ENCODE data around the gene BCL11B.

BCL11B gene

GRCh38 chr14:99271951-99272631 lies at the start of gene BCL11B:
Gene BCL11B, minus strand, starts transcription at chr14:99272197. Its CDS starts 979 bp downstream, at chr14:99271218.
- in situ Hi-C loops (cut with MboI; ENCODE audit: low sequenced_read_pairs) = loop anchor here (25.0 kb wide), 1 partner anchor 1135 kb away; no protein-coding TSS in a partner anchor

GRCh38 chr14:99321236-99321925 lies 49.4 kb upstream of the BCL11B start:
- in situ Hi-C loops (cut with MboI; ENCODE audit: low sequenced_read_pairs) = no loop called here

- in situ Hi-C loops (cut with MboI; ENCODE audit: low sequenced_read_pairs) = no loop called here
Observed at GRCh38 chr14:99320621-99321235, 48.7 kb upstream of the BCL11B start.

- in situ Hi-C loops (cut with MboI; ENCODE audit: low sequenced_read_pairs) = no loop called here
Observed at GRCh38 chr14:99320105-99320572, 48.1 kb upstream of the BCL11B start.

GRCh38 chr14:99318959-99319295 lies 46.9 kb upstream of the BCL11B start:
- in situ Hi-C loops (cut with MboI; ENCODE audit: low sequenced_read_pairs) = no loop called here

GRCh38 chr14:99318091-99318958 lies 46.3 kb upstream of the BCL11B start:
- in situ Hi-C loops (cut with MboI; ENCODE audit: low sequenced_read_pairs) = no loop called here

GRCh38 chr14:99317231-99318090 lies 45.5 kb upstream of the BCL11B start:
- in situ Hi-C loops (cut with MboI; ENCODE audit: low sequenced_read_pairs) = no loop called here

- in situ Hi-C loops (cut with MboI; ENCODE audit: low sequenced_read_pairs) = no loop called here
Observed at GRCh38 chr14:99316281-99317163, 44.5 kb upstream of the BCL11B start.

GRCh38 chr14:99315197-99315596 lies 43.2 kb upstream of the BCL11B start:
- in situ Hi-C loops (cut with MboI; ENCODE audit: low sequenced_read_pairs) = no loop called here

- in situ Hi-C loops (cut with MboI; ENCODE audit: low sequenced_read_pairs) = no loop called here
Observed at GRCh38 chr14:99314623-99315022, 42.6 kb upstream of the BCL11B start.

GRCh38 chr14:99313234-99313633 lies 41.2 kb upstream of the BCL11B start:
- in situ Hi-C loops (cut with MboI; ENCODE audit: low sequenced_read_pairs) = no loop called here

- in situ Hi-C loops (cut with MboI; ENCODE audit: low sequenced_read_pairs) = no loop called here
Observed at GRCh38 chr14:99312106-99312505, 40.1 kb upstream of the BCL11B start.

GRCh38 chr14:99309220-99309766 lies 37.3 kb upstream of the BCL11B start:
- in situ Hi-C loops (cut with MboI; ENCODE audit: low sequenced_read_pairs) = no loop called here

- in situ Hi-C loops (cut with MboI; ENCODE audit: low sequenced_read_pairs) = no loop called here
Observed at GRCh38 chr14:99304208-99304607, 32.2 kb upstream of the BCL11B start.

- in situ Hi-C loops (cut with MboI; ENCODE audit: low sequenced_read_pairs) = no loop called here
Observed at GRCh38 chr14:99300190-99300589, 28.2 kb upstream of the BCL11B start.

GRCh38 chr14:99296517-99296916 lies 24.5 kb upstream of the BCL11B start:
- in situ Hi-C loops (cut with MboI; ENCODE audit: low sequenced_read_pairs) = no loop called here

- in situ Hi-C loops (cut with MboI; ENCODE audit: low sequenced_read_pairs) = no loop called here
Observed at GRCh38 chr14:99289394-99290189, 17.6 kb upstream of the BCL11B start.

- in situ Hi-C loops (cut with MboI; ENCODE audit: low sequenced_read_pairs) = no loop called here
Observed at GRCh38 chr14:99288948-99289347, 17.0 kb upstream of the BCL11B start.

Data from HL-60/S4 (cell line).